ENCODE measurements around the gene AGAP1.

The AGAP1 gene

DNA sequence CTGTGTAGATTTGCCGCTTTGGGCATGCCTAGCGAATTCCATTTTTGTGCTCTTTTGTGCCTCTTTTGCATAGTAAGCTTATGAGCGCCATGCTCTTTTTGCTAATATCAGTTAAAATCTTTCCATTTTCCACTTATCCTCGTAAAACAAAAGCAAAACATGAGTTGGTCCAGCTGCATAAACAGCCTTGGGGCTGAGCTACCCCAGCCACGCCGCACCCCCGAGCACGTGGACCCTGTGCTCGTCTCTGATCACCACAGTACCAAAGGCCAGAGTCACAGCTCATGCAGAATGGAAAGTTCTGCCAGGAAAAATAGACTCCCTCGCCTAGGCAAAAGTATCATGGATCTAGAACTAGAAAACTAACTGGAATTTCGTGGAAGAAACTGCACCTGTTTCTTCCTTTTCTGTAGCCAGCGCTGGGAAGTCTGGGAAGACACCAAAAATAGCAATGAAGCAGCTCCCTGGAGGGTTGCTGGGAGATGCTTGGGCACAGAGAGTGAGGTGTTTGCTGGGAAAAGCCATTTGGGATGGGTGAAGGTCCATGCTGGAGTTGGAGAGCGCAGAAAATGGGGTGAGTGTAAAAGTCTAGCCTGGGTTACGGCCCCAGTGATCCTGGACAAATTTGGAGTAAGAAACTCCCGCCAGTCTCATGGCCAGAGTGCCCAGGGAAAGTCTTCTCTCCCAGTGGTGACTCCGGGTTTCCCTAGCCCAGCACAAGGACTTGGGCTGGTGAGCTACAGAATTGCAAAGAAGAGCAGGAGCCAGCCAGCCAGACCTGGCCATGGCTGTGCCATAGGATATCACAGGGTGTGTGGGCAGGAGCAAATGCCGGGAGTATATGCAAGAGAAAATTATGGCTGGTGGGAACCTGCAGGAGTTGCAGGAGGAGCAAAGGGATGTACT, 456.0 kb downstream of the AGAP1 start:
- Histone ChIP-seq H3K27ac (no peak overlapping the region), H3K36me3 (replicated peaks) (no peaks in the 10 kb centered on the region), H3K4me3 (ENCODE audit: low read depth, low read length) (no peak overlapping the region), H3K27me3 (replicated peaks) (no peaks in the 10 kb centered on the region)
- TF ChIP-seq, protein P1, sequence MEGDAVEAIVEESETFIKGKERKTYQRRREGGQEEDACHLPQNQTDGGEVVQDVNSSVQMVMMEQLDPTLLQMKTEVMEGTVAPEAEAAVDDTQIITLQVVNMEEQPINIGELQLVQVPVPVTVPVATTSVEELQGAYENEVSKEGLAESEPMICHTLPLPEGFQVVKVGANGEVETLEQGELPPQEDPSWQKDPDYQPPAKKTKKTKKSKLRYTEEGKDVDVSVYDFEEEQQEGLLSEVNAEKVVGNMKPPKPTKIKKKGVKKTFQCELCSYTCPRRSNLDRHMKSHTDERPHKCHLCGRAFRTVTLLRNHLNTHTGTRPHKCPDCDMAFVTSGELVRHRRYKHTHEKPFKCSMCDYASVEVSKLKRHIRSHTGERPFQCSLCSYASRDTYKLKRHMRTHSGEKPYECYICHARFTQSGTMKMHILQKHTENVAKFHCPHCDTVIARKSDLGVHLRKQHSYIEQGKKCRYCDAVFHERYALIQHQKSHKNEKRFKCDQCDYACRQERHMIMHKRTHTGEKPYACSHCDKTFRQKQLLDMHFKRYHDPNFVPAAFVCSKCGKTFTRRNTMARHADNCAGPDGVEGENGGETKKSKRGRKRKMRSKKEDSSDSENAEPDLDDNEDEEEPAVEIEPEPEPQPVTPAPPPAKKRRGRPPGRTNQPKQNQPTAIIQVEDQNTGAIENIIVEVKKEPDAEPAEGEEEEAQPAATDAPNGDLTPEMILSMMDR (IDR thresholded peaks at IDR 0.05; ENCODE audit: low read depth, low read length, missing control alignments) = no peak
- DNase-seq = no peak
- in situ Hi-C loops (cut with HindIII; ENCODE audit: low pct_ligation_motif_present, low sequenced_read_pairs) = no loop called here

GRCh38 chr2:235950473-235950809, 456.6 kb downstream of the AGAP1 start:
- no peak overlapping the region for H3K4me3 ChIP-seq (ENCODE audit: low read depth, low read length)
- no peaks in the 10 kb centered on the region for H3K27me3 ChIP-seq (replicated peaks)
- TF ChIP-seq, protein P1 (IDR thresholded peaks at IDR 0.05; ENCODE audit: low read depth, low read length, missing control alignments) = no peak
- no peaks in the 10 kb centered on the region for H3K36me3 ChIP-seq (replicated peaks)
- H3K27ac ChIP-seq = no peak overlapping the region
- no peak for DNase-seq
- in situ Hi-C loops (cut with HindIII; ENCODE audit: low pct_ligation_motif_present, low sequenced_read_pairs) = no loop called here

DNA sequence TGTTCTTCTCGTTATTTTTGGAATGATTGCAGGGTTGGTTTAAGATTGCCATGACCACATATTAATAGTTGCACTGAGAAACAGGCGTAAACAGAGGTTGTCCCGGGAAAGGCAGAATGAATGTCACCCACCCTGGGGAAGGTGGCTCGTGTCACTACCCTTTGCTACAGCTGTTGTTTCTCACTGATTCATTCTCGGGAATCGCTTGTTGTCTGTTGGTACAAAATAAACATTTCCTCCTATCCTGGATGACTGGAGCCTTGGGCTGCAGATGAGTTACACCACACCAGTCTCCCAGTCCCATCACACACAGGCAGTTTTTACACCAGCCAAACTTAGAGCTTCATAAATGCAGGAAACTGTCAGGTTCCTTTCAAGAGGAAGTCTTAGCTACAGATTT, 457.6 kb downstream of the AGAP1 start:
- in situ Hi-C loops (cut with HindIII; ENCODE audit: low pct_ligation_motif_present, low sequenced_read_pairs) = no loop called here
- H3K4me3 ChIP-seq (ENCODE audit: low read depth, low read length) = no peak overlapping the region
- no peaks in the 10 kb centered on the region for H3K27me3 ChIP-seq (replicated peaks)
- no peak for DNase-seq
- H3K27ac ChIP-seq = no peak overlapping the region
- H3K36me3 ChIP-seq (replicated peaks) = no peaks in the 10 kb centered on the region
- TF ChIP-seq, protein P1 (IDR thresholded peaks at IDR 0.05; ENCODE audit: low read depth, low read length, missing control alignments) = no peak

- Histone ChIP-seq H3K27me3 (replicated peaks) (no peaks in the 10 kb centered on the region), H3K27ac (no peak overlapping the region), H3K36me3 (replicated peaks) (no peaks in the 10 kb centered on the region), H3K4me3 (ENCODE audit: low read depth, low read length) (no peak overlapping the region)
- peak; percentile 28 for DNase-seq
- TF ChIP-seq, protein P1 (IDR thresholded peaks at IDR 0.05; ENCODE audit: low read depth, low read length, missing control alignments) = no peak
- in situ Hi-C loops (cut with HindIII; ENCODE audit: low pct_ligation_motif_present, low sequenced_read_pairs) = no loop called here
Measured at GRCh38 chr2:235951982-235952381, 458.1 kb downstream of the AGAP1 start.

DNA sequence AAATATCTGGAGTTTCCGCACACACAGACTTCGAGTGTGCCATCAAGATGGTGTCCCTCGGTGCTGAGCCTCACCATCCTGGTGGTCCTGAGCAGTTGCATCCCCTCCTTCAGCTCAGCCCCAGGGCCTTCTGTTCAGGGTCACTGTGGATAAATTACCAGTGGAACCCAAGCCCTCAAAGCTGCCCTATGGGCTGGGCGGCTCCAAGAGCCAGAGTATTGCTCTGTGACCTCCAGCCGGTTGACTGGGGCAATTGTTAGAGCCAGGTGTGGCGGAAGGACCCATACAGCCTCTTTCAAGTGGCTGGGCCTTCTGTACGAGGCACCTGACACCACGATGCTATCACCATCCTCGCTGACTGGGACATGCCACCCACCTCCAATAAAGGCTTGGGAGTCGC, 458.9 kb downstream of the AGAP1 start:
- no peak overlapping the region for H3K4me3 ChIP-seq (ENCODE audit: low read depth, low read length)
- H3K36me3 ChIP-seq (replicated peaks) = no peaks in the 10 kb centered on the region
- DNase-seq = no peak
- TF ChIP-seq, protein P1 (IDR thresholded peaks at IDR 0.05; ENCODE audit: low read depth, low read length, missing control alignments) = no peak
- in situ Hi-C loops (cut with HindIII; ENCODE audit: low pct_ligation_motif_present, low sequenced_read_pairs) = no loop called here
- H3K27me3 ChIP-seq (replicated peaks) = no peaks in the 10 kb centered on the region
- H3K27ac ChIP-seq = no peak overlapping the region

DNA sequence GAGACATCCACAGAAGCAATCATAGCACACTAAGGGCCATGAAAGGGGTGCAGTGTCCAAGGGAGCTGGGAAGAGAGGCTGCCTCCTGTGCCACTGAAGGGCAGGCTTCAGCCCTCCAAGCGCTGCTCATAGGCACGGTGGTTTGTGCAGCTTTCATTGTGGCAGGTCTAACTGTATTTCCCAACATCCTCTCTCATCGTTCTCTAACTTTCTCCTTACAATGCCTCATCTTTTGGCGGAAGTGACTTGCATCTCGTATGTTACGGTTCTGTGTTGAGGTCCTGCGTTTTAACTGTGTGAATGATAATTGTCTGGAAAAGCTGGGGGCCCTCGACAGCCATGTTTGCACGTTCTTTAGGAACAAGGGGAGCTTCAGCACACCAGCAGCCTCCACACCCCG, 460.4 kb downstream of the AGAP1 start:
- Histone ChIP-seq H3K27ac (no peak overlapping the region), H3K4me3 (ENCODE audit: low read depth, low read length) (no peak overlapping the region), H3K27me3 (replicated peaks) (no peaks in the 10 kb centered on the region), H3K36me3 (replicated peaks) (no peaks in the 10 kb centered on the region)
- DNase-seq = no peak
- in situ Hi-C loops (cut with HindIII; ENCODE audit: low pct_ligation_motif_present, low sequenced_read_pairs) = no loop called here
- TF ChIP-seq, protein P1 (IDR thresholded peaks at IDR 0.05; ENCODE audit: low read depth, low read length, missing control alignments) = no peak

All from brain microvascular endothelial cell (primary cell).